GM12874 (cell line): ENCODE results near the gene SFI1.

Experiments
- CTCF ChIP-seq: IDR thresholded peaks from 2 replicates; pipeline ENCODE4 v1.5.1; 2011; ENCODE audit warnings: low read depth, mild to moderate bottlenecking, control low read depth, low read length, moderate library complexity; ENCODE audit not compliant: insufficient read depth

SFI1 gene

GRCh38 chr22:31631436-31631835, 135.1 kb downstream of the SFI1 start:
- TF ChIP-seq CTCF: no peak

- no peak for TF ChIP-seq CTCF
Observed at GRCh38 chr22:31635638-31636306, 139.4 kb downstream of the SFI1 start.

- peak; percentile 40; the same call in 1 of the 2 replicates for TF ChIP-seq CTCF
Observed at GRCh38 chr22:31637447-31637890, 141.1 kb downstream of the SFI1 start.

GRCh38 chr22:31637891-31638618, 141.7 kb downstream of the SFI1 start:
- TF ChIP-seq CTCF: no peak

GRCh38 chr22:31639436-31640039, 143.2 kb downstream of the SFI1 start:
- no peak for TF ChIP-seq CTCF

- no peak for TF ChIP-seq CTCF
Observed at GRCh38 chr22:31646186-31647019, 150.1 kb downstream of the SFI1 start.

GRCh38 chr22:31647066-31647465, 150.7 kb downstream of the SFI1 start:
- no peak for TF ChIP-seq CTCF
